Fibroblast of mammary gland (primary cell): Measurements from ENCODE around the gene KRTAP5-8.
"Not testable (repeated sequence)": the region's sequence is repeated elsewhere in the genome, so short reads cannot be mapped to it uniquely, and the experiment has no call there.

Experiments used
- DNase-seq: peaks from one replicate; pipeline ENCODE4 v3.0.0-alpha.2; 2010; ENCODE audit warnings: low read depth
- H3K4me3 ChIP-seq: 2 replicates; pipeline ENCODE4 v1.5.1; 2011; ENCODE audit warnings: low read depth, mild to moderate bottlenecking, low read length, moderate library complexity; ENCODE audit not compliant: control insufficient read depth
- TF ChIP-seq, protein P1 (sequence below): conservative IDR thresholded peaks from 2 replicates; pipeline ENCODE4 v1.5.1; 2011; ENCODE audit warnings: low read depth, low read length, inconsistent platforms; ENCODE audit not compliant: control insufficient read depth, insufficient read depth

The KRTAP5-8 gene

DNA sequence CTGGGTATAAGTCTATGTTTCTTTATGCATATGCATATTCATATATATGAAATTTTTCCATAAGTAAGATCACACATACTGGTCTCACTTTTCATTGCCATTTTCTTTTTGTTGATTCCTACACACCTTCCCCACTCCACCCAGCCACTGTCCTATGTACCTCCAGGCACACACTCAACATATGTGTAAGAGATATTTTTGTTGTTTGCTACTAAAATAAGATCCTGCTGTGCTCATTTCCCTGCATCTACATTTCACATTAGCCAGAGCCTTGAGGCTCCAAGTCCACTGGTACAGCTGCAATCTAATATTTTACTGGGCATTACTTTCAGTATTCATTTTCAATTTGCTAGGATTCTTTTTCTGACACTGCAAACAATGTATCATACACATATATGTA is 19.4 kb downstream of the KRTAP5-8 start:
- TF ChIP-seq, protein P1, sequence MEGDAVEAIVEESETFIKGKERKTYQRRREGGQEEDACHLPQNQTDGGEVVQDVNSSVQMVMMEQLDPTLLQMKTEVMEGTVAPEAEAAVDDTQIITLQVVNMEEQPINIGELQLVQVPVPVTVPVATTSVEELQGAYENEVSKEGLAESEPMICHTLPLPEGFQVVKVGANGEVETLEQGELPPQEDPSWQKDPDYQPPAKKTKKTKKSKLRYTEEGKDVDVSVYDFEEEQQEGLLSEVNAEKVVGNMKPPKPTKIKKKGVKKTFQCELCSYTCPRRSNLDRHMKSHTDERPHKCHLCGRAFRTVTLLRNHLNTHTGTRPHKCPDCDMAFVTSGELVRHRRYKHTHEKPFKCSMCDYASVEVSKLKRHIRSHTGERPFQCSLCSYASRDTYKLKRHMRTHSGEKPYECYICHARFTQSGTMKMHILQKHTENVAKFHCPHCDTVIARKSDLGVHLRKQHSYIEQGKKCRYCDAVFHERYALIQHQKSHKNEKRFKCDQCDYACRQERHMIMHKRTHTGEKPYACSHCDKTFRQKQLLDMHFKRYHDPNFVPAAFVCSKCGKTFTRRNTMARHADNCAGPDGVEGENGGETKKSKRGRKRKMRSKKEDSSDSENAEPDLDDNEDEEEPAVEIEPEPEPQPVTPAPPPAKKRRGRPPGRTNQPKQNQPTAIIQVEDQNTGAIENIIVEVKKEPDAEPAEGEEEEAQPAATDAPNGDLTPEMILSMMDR, result no peak

DNA sequence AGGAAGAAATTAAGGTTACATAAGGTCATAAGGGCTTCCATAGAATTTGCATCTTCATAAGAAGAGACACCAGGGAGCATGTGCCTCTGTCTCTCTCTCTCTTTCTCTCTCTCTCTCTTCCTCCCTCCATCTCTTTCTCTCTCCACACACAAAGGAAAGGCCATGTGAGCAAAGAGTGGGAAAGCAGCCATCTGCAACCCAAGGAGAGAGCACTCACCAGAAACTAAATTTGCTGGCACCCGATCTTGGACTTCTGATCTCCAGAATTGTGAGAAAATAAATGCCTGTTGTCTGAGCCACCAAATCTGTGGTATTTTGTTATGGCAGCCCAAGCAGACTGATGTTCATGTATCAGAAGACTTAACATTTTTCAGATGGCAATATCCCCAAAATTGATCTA is 21.2 kb downstream of the KRTAP5-8 start:
- TF ChIP-seq, protein P1, result no peak
- DNase-seq, result no peak
- no peak overlapping the region for H3K4me3 ChIP-seq

More for the DNA sequence above, 19.4 kb downstream of the KRTAP5-8 start:
- H3K4me3 ChIP-seq, result no peak overlapping the region
- DNase-seq, result no peak

DNA sequence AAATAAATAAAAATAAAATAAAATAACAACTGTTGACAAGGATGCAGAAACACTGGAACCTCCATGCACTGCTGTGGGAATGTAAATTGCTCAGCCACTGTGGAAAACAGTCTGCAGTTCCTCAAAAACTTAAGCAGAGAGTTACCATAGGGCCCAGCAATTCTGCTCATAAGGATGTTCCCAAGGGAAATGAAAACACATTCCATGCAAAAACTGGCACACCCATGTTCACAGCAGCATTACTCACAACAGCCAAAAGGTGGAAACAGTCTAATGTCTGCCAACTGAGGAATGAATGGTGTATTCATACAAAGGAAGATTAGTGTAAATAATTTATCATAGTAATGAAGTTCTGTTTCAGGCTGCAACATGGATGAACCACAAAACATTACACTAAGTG is 24.3 kb downstream of the KRTAP5-8 start:
- H3K4me3 ChIP-seq, result no peak overlapping the region
- DNase-seq, result peak; percentile 26
- TF ChIP-seq, protein P1, result no peak

DNA sequence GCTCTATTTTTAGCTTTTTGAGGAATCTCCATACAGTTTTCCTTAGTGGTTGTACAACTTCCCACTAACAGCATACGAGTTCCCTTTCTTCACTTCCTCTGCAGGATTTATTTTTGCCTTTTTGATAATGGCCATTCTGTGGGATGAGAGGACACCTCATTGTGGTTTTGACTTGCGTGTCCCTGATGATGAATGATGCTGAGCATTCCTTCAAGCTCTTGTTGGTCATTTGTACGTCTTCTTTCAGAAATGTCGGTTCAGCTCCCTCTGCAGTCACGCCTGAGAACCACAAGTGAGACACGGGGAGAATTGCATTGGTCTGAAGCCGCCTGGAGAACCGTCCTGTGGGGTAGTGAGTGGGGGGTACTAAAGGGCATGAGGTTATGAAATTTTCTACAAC is 25.6 kb downstream of the KRTAP5-8 start:
- DNase-seq, result peak; percentile 69
- TF ChIP-seq, protein P1, result peak; percentile 40
- H3K4me3 ChIP-seq, result no peak overlapping the region

DNA sequence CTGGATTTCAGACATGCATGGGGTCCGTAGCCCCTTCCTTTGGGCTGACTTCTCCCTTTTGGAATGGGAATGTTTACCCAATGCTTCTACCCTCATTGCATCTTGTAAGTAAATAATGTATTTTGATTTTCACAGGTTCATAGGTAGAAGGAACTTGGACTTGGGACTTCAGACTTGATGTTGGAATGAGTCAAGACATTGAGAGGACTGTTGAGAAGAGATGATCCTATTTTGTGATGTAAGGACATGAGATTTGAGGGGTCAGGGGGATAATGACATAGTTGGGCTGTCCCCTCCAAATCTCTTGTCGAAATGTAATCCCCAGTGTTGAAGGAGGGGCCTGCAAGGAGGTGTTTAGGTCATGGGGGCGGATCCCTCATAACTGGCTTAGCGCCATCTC is 26.6 kb downstream of the KRTAP5-8 start:
- H3K4me3 ChIP-seq, result no peak overlapping the region
- TF ChIP-seq, protein P1, result no peak
- DNase-seq, result no peak

DNA sequence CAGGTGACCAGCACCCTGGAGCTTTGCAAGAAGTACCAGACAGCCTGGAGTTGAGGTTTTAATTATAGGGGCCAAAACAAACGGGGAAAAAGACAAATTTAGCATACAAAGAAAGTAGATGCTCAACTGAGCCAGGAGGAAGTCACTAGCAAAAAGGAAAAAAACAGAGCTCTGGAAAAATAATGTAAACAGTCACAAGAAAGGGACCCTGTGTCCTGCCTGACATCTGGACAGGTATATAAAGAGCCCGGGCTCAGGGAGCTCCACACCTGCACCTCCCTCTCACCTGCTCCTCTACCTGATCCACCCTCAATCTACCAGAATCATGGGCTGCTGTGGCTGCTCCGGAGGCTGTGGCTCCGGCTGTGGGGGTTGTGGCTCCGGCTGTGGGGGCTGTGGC is 27.4 kb downstream of the KRTAP5-8 start, which contains the start of gene KRTAP5-10:
Gene KRTAP5-10 (plus strand): TSS at position 301 of the 400 bp plus-strand sequence. CDS start 25 bp downstream, at position 326.
- DNase-seq, result no peak
- TF ChIP-seq, protein P1, result no peak
- no peak within 1 kb of the TSS for H3K4me3 ChIP-seq

DNA sequence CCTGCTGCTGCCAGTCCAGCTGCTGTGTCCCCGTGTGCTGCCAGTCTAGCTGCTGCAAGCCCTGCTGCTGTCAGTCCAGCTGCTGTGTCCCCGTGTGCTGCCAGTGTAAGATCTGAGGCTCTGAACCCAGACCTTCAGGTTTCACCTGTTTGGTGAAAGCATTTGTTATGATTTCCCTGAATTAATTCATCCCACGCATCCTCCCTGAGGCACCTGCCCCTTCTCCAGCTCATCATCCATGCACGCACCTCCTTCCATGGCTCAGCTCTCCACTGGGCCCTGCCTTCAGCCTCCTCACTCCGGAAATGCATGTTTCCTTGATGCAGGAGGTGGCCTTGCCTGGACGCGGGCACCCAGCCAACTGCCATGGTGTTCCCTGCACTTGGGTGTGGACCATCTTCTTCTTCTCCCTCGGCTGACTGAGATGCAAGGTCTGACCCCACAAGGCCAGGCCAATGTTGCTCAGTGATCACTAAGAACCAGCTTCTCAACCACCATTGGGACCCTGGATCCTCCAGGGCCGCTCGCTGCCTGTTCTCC is 28.3 kb downstream of the KRTAP5-8 start:
- H3K4me3 ChIP-seq, result no peak overlapping the region
- no peak for DNase-seq
- TF ChIP-seq, protein P1, result no peak

DNA sequence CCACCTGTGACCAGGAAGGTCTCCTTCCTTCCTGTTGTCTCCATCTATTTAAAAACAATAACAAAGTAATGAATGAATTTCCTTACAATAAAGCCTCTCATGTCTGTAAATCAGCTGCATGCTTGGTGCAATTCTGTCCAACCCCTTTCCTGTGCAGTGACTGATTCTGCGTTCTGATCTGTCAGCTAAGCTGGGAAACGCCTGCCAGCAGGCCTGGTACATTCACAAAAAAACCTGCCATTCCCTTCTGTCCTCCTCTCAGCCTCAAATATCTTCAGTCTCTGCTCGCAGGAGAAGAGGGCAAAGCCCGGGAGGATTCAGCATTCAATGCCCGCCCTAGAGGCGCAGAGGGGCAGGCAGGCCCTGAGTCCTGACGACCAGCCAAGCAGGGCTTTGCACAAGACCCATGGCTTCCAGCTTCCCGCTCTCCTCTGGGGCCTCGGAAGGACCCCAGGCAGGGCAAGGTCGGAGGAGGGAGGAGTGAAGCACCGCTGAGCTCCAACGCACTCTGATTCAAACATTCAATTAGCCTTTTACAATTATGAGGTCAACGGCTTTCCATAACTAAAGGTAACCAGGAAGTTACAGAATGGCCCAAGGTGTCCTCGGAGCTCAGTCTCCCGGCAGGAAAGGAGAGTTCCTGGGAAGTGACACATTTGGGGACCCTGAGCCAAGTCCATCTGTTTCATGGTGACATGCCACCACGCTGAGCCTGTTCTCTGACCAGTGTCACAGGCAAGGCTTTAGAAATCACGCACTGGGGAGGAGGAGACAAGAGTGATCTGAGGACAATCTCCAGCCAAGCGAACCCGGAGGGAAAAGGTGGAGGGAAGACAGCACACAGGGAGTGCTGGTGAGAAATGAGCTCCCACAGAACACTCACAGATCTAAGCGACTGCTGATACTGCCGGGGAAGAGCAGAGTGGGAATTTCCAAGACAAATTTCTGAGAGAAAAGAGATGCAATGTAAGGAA is 29.1 kb downstream of the KRTAP5-8 start:
- H3K4me3 ChIP-seq, result not testable (repeated sequence)

DNA sequence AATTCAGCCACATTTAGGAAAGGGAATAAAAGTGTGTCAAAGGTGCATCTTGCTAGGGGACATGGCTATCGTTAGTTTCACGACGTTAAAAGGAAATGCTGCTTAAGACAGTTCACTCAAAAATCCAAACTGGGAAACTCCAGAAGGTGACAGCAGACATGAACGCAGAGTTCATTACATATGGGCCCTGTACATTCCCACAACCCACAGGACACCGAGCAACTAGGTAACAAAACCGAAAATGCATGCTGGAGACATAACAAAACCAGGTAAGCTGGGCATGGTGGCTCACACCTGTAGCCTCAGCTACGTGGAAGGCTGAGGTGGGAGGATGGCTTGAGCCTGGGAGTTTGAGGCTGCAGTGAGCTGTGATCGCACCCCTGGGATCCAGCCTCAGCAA is 29.8 kb downstream of the KRTAP5-8 start:
- not testable (repeated sequence) for H3K4me3 ChIP-seq, DNase-seq

More for the DNA sequence above, 29.1 kb downstream of the KRTAP5-8 start:
- not testable (repeated sequence) for DNase-seq
